CD14-positive monocyte (primary cell): ENCODE data around the gene CIB4. TPM values are rescaled to one million over a fixed set of nuclear protein-coding genes. Genes with fewer than 3 reads are reported as not detected.

Source experiments
- DNase-seq, 3 donors: peaks; one replicate each; pipeline ENCODE4 v3.0.0-alpha.2; 2011 to 2022
- H2AFZ ChIP-seq: 2 replicates; pipeline ENCODE4 v1.6.0; 2012; ENCODE audit warnings: mild to moderate bottlenecking, low read depth, low read length, inconsistent platforms; ENCODE audit not compliant: insufficient read depth, poor library complexity, severe bottlenecking
- H3K27ac ChIP-seq, 2 donors: 1 replicate in 1 of 2; 2 replicates in 1 of 2; pipeline ENCODE4 v1.5.1; 2012 to 2013; ENCODE audit warnings: low read length in 2 of 2, control low read depth in 1 of 2, inconsistent platforms in 1 of 2, low read depth in 1 of 2, mild to moderate bottlenecking in 1 of 2
- H3K27me3 ChIP-seq, 2 donors: one replicate each; pipeline versions ENCODE4 v1.6.0 to v1.6.1; 2011 to 2013; ENCODE audit warnings: low read length in 2 of 2; ENCODE audit not compliant: control insufficient read depth in 2 of 2, insufficient read depth in 2 of 2
- H3K36me3 ChIP-seq, 2 donors: replicated peaks in 1 of 2; 1 replicate in 1 of 2; 2 replicates in 1 of 2; pipeline versions ENCODE4 v1.5.1 to v1.6.1; 2012 to 2013; ENCODE audit warnings: low read length in 2 of 2, control low read depth in 1 of 2, inconsistent platforms in 1 of 2, mild to moderate bottlenecking in 1 of 2; ENCODE audit not compliant: insufficient read depth in 2 of 2, control insufficient read depth in 1 of 2
- H3K4me1 ChIP-seq, 2 donors: 1 replicate in 1 of 2; 2 replicates in 1 of 2; pipeline versions ENCODE4 v1.5.1 to v1.6.1; 2012 to 2013; ENCODE audit warnings: low read length in 2 of 2, control low read depth in 1 of 2, inconsistent platforms in 1 of 2, mild to moderate bottlenecking in 1 of 2, moderate library complexity in 1 of 2; ENCODE audit not compliant: insufficient read depth in 2 of 2, control insufficient read depth in 1 of 2
- H3K4me2 ChIP-seq: replicated peaks from 2 replicates; pipeline ENCODE3; 2012; ENCODE audit warnings: low read length, moderate library complexity, mild to moderate bottlenecking; ENCODE audit not compliant: poor library complexity, severe bottlenecking; ENCODE audit errors: extremely low read depth
- H3K4me3 ChIP-seq, 3 experiments: fragments of 200-600 bp in 1 of 3; sonication (generic) in 1 of 3; replicated peaks in 1 of 3; 1 replicate in 2 of 3; 2 replicates in 1 of 3; pipeline ENCODE4 v1.5.1; 2011 to 2013; ENCODE audit warnings: low read length in 3 of 3, mild to moderate bottlenecking in 3 of 3, control low read depth in 2 of 3, low read depth in 2 of 3, inconsistent platforms in 1 of 3, moderate library complexity in 1 of 3
- H3K79me2 ChIP-seq: 2 replicates; pipeline ENCODE4 v1.6.0; 2012; ENCODE audit warnings: mild to moderate bottlenecking, control low read depth, inconsistent platforms, low read length, moderate library complexity; ENCODE audit not compliant: insufficient read depth
- H3K9ac ChIP-seq: 2 replicates; pipeline ENCODE4 v1.6.0; 2017; ENCODE audit warnings: low read length, mild to moderate bottlenecking; ENCODE audit not compliant: insufficient read depth, poor library complexity, severe bottlenecking
- H3K9me3 ChIP-seq, 2 donors: replicated peaks in 1 of 2; 1 replicate in 1 of 2; 2 replicates in 1 of 2; pipeline versions ENCODE4 v1.5.1 to v1.6.1; 2012 to 2013; ENCODE audit warnings: low read length in 2 of 2, control low read depth in 1 of 2; ENCODE audit not compliant: control insufficient read depth in 1 of 2, insufficient read depth in 1 of 2
- H4K20me1 ChIP-seq: 2 replicates; pipeline ENCODE4 v1.6.0; 2012; ENCODE audit warnings: mild to moderate bottlenecking, low read length, control low read depth, moderate library complexity; ENCODE audit not compliant: insufficient read depth
- H3K27ac Mint-ChIP-seq, 7 donors: one replicate each; pipeline ENCODE4 v1.8.0; 2020; ENCODE audit warnings: mild to moderate bottlenecking in 7 of 7, mixed read lengths in 7 of 7, moderate library complexity in 6 of 7, inconsistent platforms in 2 of 7
- H3K27me3 Mint-ChIP-seq, 3 donors: one replicate each; pipeline ENCODE4 v1.8.0; 2021 to 2022; ENCODE audit warnings: low read depth in 3 of 3, mild to moderate bottlenecking in 3 of 3, mixed read lengths in 3 of 3, moderate library complexity in 3 of 3, inconsistent platforms in 1 of 3
- H3K36me3 Mint-ChIP-seq, 2 donors: one replicate each; pipeline ENCODE4 v1.8.0; 2020; ENCODE audit warnings: mixed read lengths in 2 of 2, inconsistent platforms in 1 of 2, mild to moderate bottlenecking in 1 of 2
- H3K4me1 Mint-ChIP-seq: one replicate; pipeline ENCODE4 v1.8.0; 2020; ENCODE audit warnings: mild to moderate bottlenecking, mixed read lengths
- H3K4me3 Mint-ChIP-seq, 2 donors: one replicate each; pipeline ENCODE4 v1.8.0; 2020; ENCODE audit warnings: mild to moderate bottlenecking in 2 of 2, mixed read lengths in 2 of 2, moderate library complexity in 1 of 2
- H3K9me3 Mint-ChIP-seq, 7 donors: one replicate each; pipeline ENCODE4 v1.8.0; 2020 to 2022; ENCODE audit warnings: mixed read lengths in 7 of 7, mild to moderate bottlenecking in 6 of 7, moderate library complexity in 6 of 7, inconsistent platforms in 2 of 7
- CTCF ChIP-seq: fragments of 200-600 bp; IDR thresholded peaks from one replicate; pipeline ENCODE4 v1.8.0; 2022; ENCODE audit warnings: antibody characterized with exemption, mild to moderate bottlenecking
- WGBS: methylation state at CpG from one replicate; pipeline ENCODE4 v1.1.5; 2013; ENCODE audit warnings: missing lambda C conversion rate; ENCODE audit not compliant: insufficient coverage; 5-methylcytosine and 5-hydroxymethylcytosine counted together
- intact Hi-C, 2 donors: fragments of 100-400 bp; cut with micrococcal nuclease; formaldehyde crosslinking; loops; one replicate each; pipeline versions ENCODE4 v1.15.0 to v1.15.1; 2023
- polyA plus RNA-seq, 3 donors: library from polyadenylated mRNA; depleted of rRNA in 1 of 3; unstranded in 2 of 3; stranded (reverse) in 1 of 3; fragments of 300-500 nt in 2 of 3; fragments of >200 nt in 1 of 3; fragmentation: Illumina TruSeq in 2 of 3; gene quantifications; 1 replicate in 2 of 3; 2 replicates in 1 of 3; pipeline ENCODE4 v1.2.3, GENCODE V29; 2012 to 2021

Gene CIB4
- polyA plus RNA-seq, 3 donors, result not detected

GRCh38 chr2:26609839-26610277 lies 31.3 kb downstream of the CIB4 start:
- Histone ChIP-seq H3K27ac (no peak overlapping the region), H3K9ac (no peak overlapping the region), H3K4me2 (no peak overlapping the region), H3K4me3 (no peak overlapping the region), H3K4me1 (peaks cover 0 to 8% of the 10 kb centered on the region in 2 donors), H3K36me3 (no peaks in the 10 kb centered on the region), H2AFZ (no peak overlapping the region), H3K9me3 (no peaks in the 10 kb centered on the region), H3K79me2 (no peaks in the 10 kb centered on the region), H4K20me1 (no peaks in the 10 kb centered on the region), H3K27me3 (no peaks in the 10 kb centered on the region)
- no peak for TF ChIP-seq CTCF
- peaks cover 0 to 2% (median 0%) of the 10 kb centered on the region in 7 donors for H3K9me3 Mint-ChIP-seq
- no peak overlapping the region for H3K4me3 Mint-ChIP-seq
- H3K27ac Mint-ChIP-seq, result no peak overlapping the region
- H3K36me3 Mint-ChIP-seq, result no peaks in the 10 kb centered on the region
- H3K4me1 Mint-ChIP-seq, result peaks cover 5% of the 10 kb centered on the region
- DNase-seq, result no peak
- WGBS, result 70% methylated on average over 10 of the region's 10 CpGs
- intact Hi-C loops, result no loop called here
- peaks cover 0 to 9% (median 4%) of the 10 kb centered on the region in 3 donors for H3K27me3 Mint-ChIP-seq

DNA sequence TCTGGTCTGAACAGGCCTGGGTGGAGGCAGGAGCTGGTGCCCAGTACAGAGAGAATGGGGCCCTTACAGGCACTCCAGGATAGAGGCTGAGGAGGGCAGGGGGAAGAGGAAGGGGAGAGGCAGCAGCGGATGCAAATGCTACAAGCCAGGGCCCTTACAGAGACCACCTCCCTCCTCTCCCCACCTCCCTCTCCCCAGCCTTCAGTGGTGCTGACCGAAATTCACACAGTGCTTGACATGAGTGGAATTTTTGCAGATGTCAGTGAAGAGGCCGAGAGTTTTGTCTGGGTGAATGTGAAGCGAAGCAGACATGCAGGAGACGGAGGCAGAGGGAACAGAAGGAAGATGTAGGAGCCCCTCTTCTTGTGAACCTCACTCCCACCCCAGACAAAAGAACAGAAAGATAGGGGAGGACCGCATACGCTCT lies 31.9 kb downstream of the CIB4 start:
- Histone ChIP-seq H3K9ac (no peak overlapping the region), H3K27me3 (no peaks in the 10 kb centered on the region), H3K4me2 (no peak overlapping the region), H3K4me1 (peaks cover 0 to 8% of the 10 kb centered on the region in 2 donors), H3K9me3 (no peaks in the 10 kb centered on the region), H4K20me1 (no peaks in the 10 kb centered on the region), H2AFZ (no peak overlapping the region), H3K79me2 (no peaks in the 10 kb centered on the region), H3K4me3 (no peak overlapping the region), H3K27ac (no peak overlapping the region), H3K36me3 (no peaks in the 10 kb centered on the region)
- intact Hi-C loops, result no loop called here
- Mint-ChIP-seq H3K27me3 (peaks cover 0 to 13% (median 7%) of the 10 kb centered on the region in 3 donors), H3K36me3 (no peaks in the 10 kb centered on the region), H3K4me3 (no peak overlapping the region), H3K9me3 (peaks cover 0 to 2% (median 0%) of the 10 kb centered on the region in 7 donors), H3K4me1 (peaks cover 5% of the 10 kb centered on the region), H3K27ac (no peak overlapping the region)
- no peak for DNase-seq
- no CpG with 5 or more reads among the region's 7 CpGs for WGBS
- TF ChIP-seq CTCF, result no peak
